HepG2 (cell line): Measurements from ENCODE around the gene SYNE2. TPM values are rescaled to one million over a fixed set of nuclear protein-coding genes. Genes with fewer than 3 reads are reported as not detected.

Source experiments
- ATAC-seq: fragments of 200-7000 bp; cut with Tn5 transposase; 3 replicates; pipeline ENCODE4 v1.9.1; 2020; ENCODE audit warnings: mild to moderate bottlenecking, moderate library complexity
- BruUV-seq: library from RNA; stranded (reverse); fragments of 400-500 nt; replicated peaks from 2 replicates; lab custom pipeline; 2021; lab: Mats Ljungman, UMichigan
- CTCF ChIA-PET: fragments of 300-600 bp; formaldehyde crosslinking; extraction: SDS; loops from one replicate; lab custom pipeline; 2021; ENCODE audit warnings: low total read pairs, inconsistent platforms, low intra/inter-chr PET ratio; lab: Yijun Ruan, JAX
- POLR2A ChIA-PET: fragments of 350-600 bp; sonication (Branson Sonifier 250); formaldehyde crosslinking; loops from one replicate; lab custom pipeline; 2020; ENCODE audit warnings: antibody characterized with exemption, inconsistent platforms; lab: Yijun Ruan, JAX
- DNase-seq: peaks from one replicate; pipeline ENCODE4 v3.0.0-alpha.2; 2015; ENCODE audit warnings: low spot score
- FAIRE-seq: peaks from 3 replicates; lab custom pipeline; 2011; peaks lifted over from hg19 to GRCh38; lab: Jason Lieb, UNC
- H2AFZ ChIP-seq: one replicate; pipeline ENCODE4 v1.6.1; 2011; ENCODE audit warnings: low read length, inconsistent platforms
- H3K27ac ChIP-seq: fragments of 300-600 bp; 3 replicates; pipeline ENCODE4 v1.8.0; 2011; ENCODE audit warnings: mixed run types, mild to moderate bottlenecking, mixed read lengths, low read length, inconsistent platforms; ENCODE audit not compliant: insufficient read depth; ENCODE audit errors: extremely low read length
- H3K27me3 ChIP-seq, 2 experiments: fragments of 200-600 bp in 1 of 2; 2 replicates in 1 of 2; 3 replicates in 1 of 2; pipeline versions ENCODE4 v1.6.0 to v1.8.0; 2011; ENCODE audit warnings: low read length in 2 of 2, mild to moderate bottlenecking in 2 of 2, moderate library complexity in 2 of 2, inconsistent platforms in 1 of 2; ENCODE audit not compliant: insufficient read depth in 2 of 2, control insufficient read depth in 1 of 2
- H3K36me3 ChIP-seq, 2 experiments: fragments of 200-600 bp in 1 of 2; replicated peaks in 1 of 2; 2 replicates in 1 of 2; 3 replicates in 1 of 2; pipeline versions ENCODE4 v1.5.1 to v1.8.0; 2011; ENCODE audit warnings: low read length in 2 of 2, inconsistent platforms in 1 of 2; ENCODE audit not compliant: insufficient read depth in 2 of 2, control insufficient read depth in 1 of 2
- H3K4me1 ChIP-seq: 2 replicates; pipeline ENCODE4 v1.5.1; 2012; ENCODE audit warnings: low read length, inconsistent platforms; ENCODE audit not compliant: insufficient read depth
- H3K4me2 ChIP-seq: 2 replicates; pipeline ENCODE4 v1.6.0; 2011; ENCODE audit warnings: low read depth, low read length, inconsistent platforms
- H3K4me3 ChIP-seq, 3 experiments: fragments of 200-600 bp in 1 of 3; sonication (generic), shearing (Covaris generic) in 1 of 3; replicated peaks in 1 of 3; 2 replicates each; pipeline ENCODE4 v1.5.1; 2011 to 2016; ENCODE audit warnings: low read length in 3 of 3, inconsistent platforms in 2 of 3, low read depth in 2 of 3, mild to moderate bottlenecking in 2 of 3, control low read depth in 1 of 3, mixed read lengths in 1 of 3; ENCODE audit not compliant: insufficient read depth in 1 of 3
- H3K79me2 ChIP-seq: one replicate; pipeline ENCODE4 v1.6.1; 2011; ENCODE audit warnings: low read length, inconsistent platforms; ENCODE audit not compliant: insufficient read depth
- H3K9ac ChIP-seq: 2 replicates; pipeline ENCODE4 v1.6.0; 2011; ENCODE audit warnings: mild to moderate bottlenecking, low read depth, low read length, inconsistent platforms; ENCODE audit not compliant: insufficient read depth
- H3K9me3 ChIP-seq: 2 replicates; pipeline ENCODE4 v1.5.1; 2012; ENCODE audit warnings: mild to moderate bottlenecking, low read length
- H4K20me1 ChIP-seq: 2 replicates; pipeline ENCODE4 v1.6.0; 2011; ENCODE audit warnings: inconsistent platforms, mild to moderate bottlenecking, low read length, moderate library complexity; ENCODE audit not compliant: insufficient read depth
- AGO1 ChIP-seq: fragments of 200-400 bp; formaldehyde crosslinking; IDR thresholded peaks from 2 replicates; pipeline ENCODE4 v1.6.1; 2017; ENCODE audit warnings: mild to moderate bottlenecking, low read depth, low read length, moderate library complexity; ENCODE audit not compliant: poor library complexity, severe bottlenecking
- EEA1 ChIP-seq: sonication (generic); formaldehyde crosslinking; IDR thresholded peaks from 2 replicates; pipeline ENCODE4 v1.5.1; 2020; ENCODE audit warnings: mild to moderate bottlenecking, missing genetic modification reagents, borderline replicate concordance
- EED ChIP-seq: sonication (generic); formaldehyde crosslinking; IDR thresholded peaks from 2 replicates; pipeline ENCODE4 v1.5.0; 2020; ENCODE audit warnings: mild to moderate bottlenecking, missing genetic modification reagents
- FOXK1 ChIP-seq: sonication (generic); formaldehyde crosslinking; IDR thresholded peaks from 2 replicates; pipeline ENCODE4 v1.4.0; 2020; ENCODE audit warnings: low read depth, missing genetic modification reagents, borderline replicate concordance
- FOXP4 ChIP-seq: sonication (generic); formaldehyde crosslinking; IDR thresholded peaks from 2 replicates; pipeline ENCODE4 v1.4.0; 2020; ENCODE audit warnings: missing genetic modification reagents
- GATA4 ChIP-seq: sonication (generic); IDR thresholded peaks from 2 replicates; pipeline ENCODE4 v1.6.1; 2016; ENCODE audit warnings: antibody characterized with exemption, low read depth, borderline replicate concordance
- NFIB ChIP-seq: sonication (generic); formaldehyde crosslinking; IDR thresholded peaks from 2 replicates; pipeline ENCODE4 v1.9.0; 2021; ENCODE audit warnings: missing genetic modification reagents, mild to moderate bottlenecking, borderline replicate concordance
- SALL1 ChIP-seq: sonication (generic); formaldehyde crosslinking; IDR thresholded peaks from 2 replicates; pipeline ENCODE4 v1.8.0; 2022; ENCODE audit warnings: mild to moderate bottlenecking, missing genetic modification reagents
- ZFP37 ChIP-seq: sonication (generic); formaldehyde crosslinking; IDR thresholded peaks from 2 replicates; pipeline ENCODE4 v1.4.0; 2020; ENCODE audit warnings: missing genetic modification reagents, borderline replicate concordance
- ZIK1 ChIP-seq: sonication (generic); formaldehyde crosslinking; IDR thresholded peaks from 2 replicates; pipeline ENCODE4 v1.5.0; 2020; ENCODE audit warnings: mild to moderate bottlenecking, low read depth, missing genetic modification reagents, borderline replicate concordance
- ZNF17 ChIP-seq: sonication (generic); formaldehyde crosslinking; IDR thresholded peaks from 2 replicates; pipeline ENCODE4 v1.5.0; 2020; ENCODE audit warnings: mild to moderate bottlenecking, missing genetic modification reagents
- ZNF234 ChIP-seq: sonication (generic); formaldehyde crosslinking; conservative IDR thresholded peaks from 2 replicates; pipeline ENCODE4 v1.5.1; 2020; ENCODE audit warnings: mild to moderate bottlenecking, missing genetic modification reagents
- ZNF354B ChIP-seq: sonication (generic); formaldehyde crosslinking; IDR thresholded peaks from 2 replicates; pipeline ENCODE4 v1.8.0; 2022; ENCODE audit warnings: mild to moderate bottlenecking, missing genetic modification reagents
- WGBS: methylation state at CpG from one replicate; pipeline ENCODE4 v1.1.6; 2017; ENCODE audit warnings: low lambda C conversion rate; 5-methylcytosine and 5-hydroxymethylcytosine counted together
- in situ Hi-C: cut with HindIII; loops from 2 replicates; pipeline ENCODE4 v1.10.0; 2017; ENCODE audit warnings: low pct_unique_long_range_greater_than_20kb; ENCODE audit not compliant: extremely low pct_ligation_motif_present
- intact Hi-C: fragments of 100-400 bp; cut with micrococcal nuclease; formaldehyde crosslinking; loops from one replicate; pipeline ENCODE4 v1.10.0; 2022; ENCODE audit not compliant: unreplicated experiment
- polyA plus RNA-seq, 8 experiments: library from polyadenylated mRNA; depleted of rRNA in 3 of 8; stranded (reverse) in 7 of 8; unstranded in 1 of 8; fragments of >200 nt; fragmentation: Illumina TruSeq in 4 of 8; extraction: Trizol in 4 of 8; gene quantifications; 2 replicates each; pipeline versions ENCODE4 v1.2.1 to v1.2.3, GENCODE V29; 2011 to 2016; ENCODE audit warnings: low read depth in 4 of 8, missing spikeins in 1 of 8, mixed read lengths in 1 of 8; ENCODE audit not compliant: insufficient read depth in 1 of 8
- total RNA-seq, 5 experiments: library from RNA; depleted of rRNA; stranded (reverse); fragments of >200 nt; fragmentation: Illumina TruSeq; extraction: Trizol; gene quantifications; 2 replicates each; pipeline ENCODE4 v1.2.3, GENCODE V29; 2016; ENCODE audit warnings: low read depth in 1 of 5
- TF ChIP-seq, protein P1 (sequence below): sonication (generic); formaldehyde crosslinking; IDR thresholded peaks from 2 replicates; pipeline ENCODE4 v1.5.1; 2020; ENCODE audit warnings: missing genetic modification reagents, mild to moderate bottlenecking, borderline replicate concordance
- TF ChIP-seq, protein P2 (sequence below): sonication (generic); formaldehyde crosslinking; IDR thresholded peaks from 2 replicates; pipeline ENCODE4 v1.8.0; 2022; ENCODE audit warnings: missing genetic modification reagents, mild to moderate bottlenecking, borderline replicate concordance

The SYNE2 gene
- total and polyA plus RNA-seq, 2 of the 13 experiments (the other 11 are each of a cell fraction or from before 2014, with no cell fraction given): 6.2 to 13.3 TPM

DNA sequence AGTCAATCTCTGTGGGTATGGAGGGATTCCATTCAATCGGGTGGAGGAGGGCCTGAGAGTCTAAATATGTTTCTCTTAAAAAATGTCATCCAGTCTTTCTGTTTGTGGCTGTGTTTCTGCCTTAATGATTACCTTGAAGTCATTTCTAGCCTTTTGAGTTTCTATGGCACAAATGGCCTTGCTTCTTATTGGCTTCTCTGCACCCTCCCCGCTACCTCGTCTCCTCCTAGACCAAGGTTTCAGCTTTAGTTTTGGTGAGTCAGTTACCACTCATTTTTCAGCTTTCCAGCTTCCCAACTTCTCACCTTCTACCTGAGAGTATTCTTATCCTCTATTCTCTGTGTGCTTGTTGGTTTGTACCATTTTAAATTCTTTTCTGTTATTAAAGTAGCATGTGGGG is 159.2 kb downstream of the SYNE2 start:
- H3K4me1 ChIP-seq: peaks cover 22% of the 10 kb centered on the region
- intact Hi-C loops: loop anchor here (2.0 kb wide), 1 partner anchor 291 kb away; no protein-coding TSS in a partner anchor
- WGBS: 95% methylated on average over 3 of the region's 3 CpGs
- in situ Hi-C loops: loop anchor here (25.0 kb wide), 1 partner anchor 275 kb away; the partner anchor contains the start of gene ESR2
- no peaks in the 10 kb centered on the region for H3K27me3 ChIP-seq
- H3K27ac ChIP-seq: no peak overlapping the region
- POLR2A ChIA-PET: no interaction called here
- H3K4me3 ChIP-seq: no peak overlapping the region
- H4K20me1 ChIP-seq: no peaks in the 10 kb centered on the region
- DNase-seq: no peak
- ATAC-seq: no peak
- TF ChIP-seq SALL1: no peak
- no peak for TF ChIP-seq EEA1 (CRISPR knock-in tag)
- TF ChIP-seq AGO1: no peak
- TF ChIP-seq, protein P1, sequence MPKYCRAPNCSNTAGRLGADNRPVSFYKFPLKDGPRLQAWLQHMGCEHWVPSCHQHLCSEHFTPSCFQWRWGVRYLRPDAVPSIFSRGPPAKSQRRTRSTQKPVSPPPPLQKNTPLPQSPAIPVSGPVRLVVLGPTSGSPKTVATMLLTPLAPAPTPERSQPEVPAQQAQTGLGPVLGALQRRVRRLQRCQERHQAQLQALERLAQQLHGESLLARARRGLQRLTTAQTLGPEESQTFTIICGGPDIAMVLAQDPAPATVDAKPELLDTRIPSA (CRISPR knock-in tag): no peak
- TF ChIP-seq ZNF234 (CRISPR knock-in tag): no peak
- no peak for TF ChIP-seq ZFP37 (CRISPR knock-in tag)
- TF ChIP-seq GATA4: no peak
- no peak for TF ChIP-seq EED
- TF ChIP-seq, protein P2, sequence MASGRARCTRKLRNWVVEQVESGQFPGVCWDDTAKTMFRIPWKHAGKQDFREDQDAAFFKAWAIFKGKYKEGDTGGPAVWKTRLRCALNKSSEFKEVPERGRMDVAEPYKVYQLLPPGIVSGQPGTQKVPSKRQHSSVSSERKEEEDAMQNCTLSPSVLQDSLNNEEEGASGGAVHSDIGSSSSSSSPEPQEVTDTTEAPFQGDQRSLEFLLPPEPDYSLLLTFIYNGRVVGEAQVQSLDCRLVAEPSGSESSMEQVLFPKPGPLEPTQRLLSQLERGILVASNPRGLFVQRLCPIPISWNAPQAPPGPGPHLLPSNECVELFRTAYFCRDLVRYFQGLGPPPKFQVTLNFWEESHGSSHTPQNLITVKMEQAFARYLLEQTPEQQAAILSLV (CRISPR knock-in tag): no peak
- no peak for TF ChIP-seq ZNF354B (CRISPR knock-in tag)
- no peak for TF ChIP-seq ZNF17 (CRISPR knock-in tag)
- no peak for TF ChIP-seq FOXP4 (CRISPR knock-in tag)
- TF ChIP-seq FOXK1 (CRISPR knock-in tag): no peak
- TF ChIP-seq ZIK1 (CRISPR knock-in tag): no peak
- no peak for TF ChIP-seq NFIB (CRISPR knock-in tag)
- CTCF ChIA-PET: no interaction called here
- H3K9me3 ChIP-seq: no peaks in the 10 kb centered on the region
- H3K4me2 ChIP-seq: no peak overlapping the region
- no peaks in the 10 kb centered on the region for H3K79me2 ChIP-seq
- FAIRE-seq: no peak
- no peak overlapping the region for H3K9ac ChIP-seq
- no TSS peak for BruUV-seq
- H3K36me3 ChIP-seq: no peaks in the 10 kb centered on the region
- no peak overlapping the region for H2AFZ ChIP-seq
